SH-SY5Y (cell line): Measurements from ENCODE around the gene SCN1B.

Experiments
- GATA2 ChIP-seq: IDR thresholded peaks from 2 replicates; pipeline ENCODE4 v1.6.1; 2011; ENCODE audit warnings: mild to moderate bottlenecking, low read depth, low read length
- GATA3 ChIP-seq: IDR thresholded peaks from 2 replicates; pipeline ENCODE4 v1.6.1; 2011; ENCODE audit warnings: low read depth, mild to moderate bottlenecking, low read length, moderate library complexity

GRCh38 chr19:35019144-35019543, 11.1 kb upstream of the SCN1B start:
- TF ChIP-seq GATA3, result no peak
- TF ChIP-seq GATA2, result no peak
